Lower leg skin (tissue), 3 donors: ENCODE measurements around the gene ABRACL.

Source experiments
- POLR2A ChIP-seq, 2 donors: fragments of 450-650 bp; IDR thresholded peaks; one replicate each; pipeline ENCODE4 v1.6.1; 2016 to 2017; ENCODE audit warnings: antibody characterized with exemption in 2 of 2, mild to moderate bottlenecking in 1 of 2, moderate library complexity in 1 of 2
- TF ChIP-seq, protein P1 (sequence below), 3 donors: fragments of 450-650 bp; IDR thresholded peaks; one replicate each; pipeline ENCODE4 v1.5.1; 2016; ENCODE audit warnings: antibody characterized with exemption in 3 of 3, mild to moderate bottlenecking in 3 of 3, moderate library complexity in 2 of 3

GRCh38 chr6:139008117-139008516 is 20.4 kb upstream of the ABRACL start:
- TF ChIP-seq, protein P1, sequence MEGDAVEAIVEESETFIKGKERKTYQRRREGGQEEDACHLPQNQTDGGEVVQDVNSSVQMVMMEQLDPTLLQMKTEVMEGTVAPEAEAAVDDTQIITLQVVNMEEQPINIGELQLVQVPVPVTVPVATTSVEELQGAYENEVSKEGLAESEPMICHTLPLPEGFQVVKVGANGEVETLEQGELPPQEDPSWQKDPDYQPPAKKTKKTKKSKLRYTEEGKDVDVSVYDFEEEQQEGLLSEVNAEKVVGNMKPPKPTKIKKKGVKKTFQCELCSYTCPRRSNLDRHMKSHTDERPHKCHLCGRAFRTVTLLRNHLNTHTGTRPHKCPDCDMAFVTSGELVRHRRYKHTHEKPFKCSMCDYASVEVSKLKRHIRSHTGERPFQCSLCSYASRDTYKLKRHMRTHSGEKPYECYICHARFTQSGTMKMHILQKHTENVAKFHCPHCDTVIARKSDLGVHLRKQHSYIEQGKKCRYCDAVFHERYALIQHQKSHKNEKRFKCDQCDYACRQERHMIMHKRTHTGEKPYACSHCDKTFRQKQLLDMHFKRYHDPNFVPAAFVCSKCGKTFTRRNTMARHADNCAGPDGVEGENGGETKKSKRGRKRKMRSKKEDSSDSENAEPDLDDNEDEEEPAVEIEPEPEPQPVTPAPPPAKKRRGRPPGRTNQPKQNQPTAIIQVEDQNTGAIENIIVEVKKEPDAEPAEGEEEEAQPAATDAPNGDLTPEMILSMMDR (IDR thresholded peaks at IDR 0.05) = no peak
- no peak for TF ChIP-seq POLR2A (IDR thresholded peaks at IDR 0.05)
